GM23338 (cell line): Measurements from ENCODE around the gene NOSIP.

ENCODE experiments used
- CTCF ChIP-seq, 2 experiments: fragments of 200-600 bp in 1 of 2; sonication (generic) in 1 of 2; conservative IDR thresholded peaks; 2 replicates each; pipeline versions ENCODE4 v1.5.1 to v1.6.1; 2016 to 2017; ENCODE audit warnings: antibody characterized with exemption in 2 of 2, low read depth in 2 of 2, mild to moderate bottlenecking in 2 of 2, moderate library complexity in 1 of 2
- EZH2 ChIP-seq: fragments of 200-600 bp; sonication (generic); IDR thresholded peaks from one replicate; pipeline ENCODE4 v1.8.0; 2017; ENCODE audit warnings: antibody characterized with exemption, mild to moderate bottlenecking, low read depth; ENCODE audit not compliant: unreplicated experiment
- EZH2phosphoT487 ChIP-seq: fragments of 200-600 bp; sonication (generic); IDR thresholded peaks from one replicate; pipeline ENCODE4 v1.8.1; 2018; ENCODE audit warnings: antibody characterized with exemption; ENCODE audit not compliant: unreplicated experiment
- POLR2AphosphoS5 ChIP-seq: IDR thresholded peaks from 2 replicates; pipeline ENCODE4 v1.6.1; 2016; ENCODE audit warnings: antibody characterized with exemption, low read depth
- REST ChIP-seq: IDR thresholded peaks from one replicate; pipeline ENCODE4 v1.6.1; 2018; ENCODE audit warnings: antibody characterized with exemption; ENCODE audit not compliant: unreplicated experiment
- ZNF331 ChIP-seq: fragments of 250-450 bp; sonication (Bioruptor Pico); IDR thresholded peaks from 2 replicates; pipeline ENCODE4 v1.5.0; 2020; ENCODE audit warnings: low read depth, mild to moderate bottlenecking, moderate library complexity

- TF ChIP-seq EZH2phosphoT487: no peak
- TF ChIP-seq CTCF (conservative IDR thresholded peaks at IDR 0.05; ENCODE audit: low read depth in 2 of 2): no peak
- no peak for TF ChIP-seq EZH2
- TF ChIP-seq REST: no peak
- no peak for TF ChIP-seq POLR2AphosphoS5
- TF ChIP-seq ZNF331 (CRISPR knock-in tag): no peak
Observed at GRCh38 chr19:49629659-49630058, 49.3 kb upstream of the NOSIP start.
